Measurements from ENCODE around the gene CDH4. TPM values are rescaled to one million over a fixed set of nuclear protein-coding genes. Genes with fewer than 3 reads are reported as not detected.

The CDH4 gene
- polyA plus RNA-seq, 1 donor (not counting 4 experiments of a cell fraction or from before 2014, with no cell fraction given), result 2.2 TPM

- no peaks in the 10 kb centered on the region for H3K9me3 ChIP-seq (ENCODE audit: control insufficient read depth, low read depth, low read length)
- no peaks in the 10 kb centered on the region for H3K9me1 ChIP-seq (ENCODE audit: control insufficient read depth, extremely low read depth, insufficient read depth, low read length)
- no peak for TF ChIP-seq EZH2 (IDR thresholded peaks at IDR 0.05; ENCODE audit: low read length)
- TF ChIP-seq CTCF (optimal IDR thresholded peaks at IDR 0.05 in 1 of 3, IDR thresholded peaks at IDR 0.05 in 1 of 3, conservative IDR thresholded peaks at IDR 0.05 in 1 of 3; ENCODE audit: extremely low read depth in 1 of 3, insufficient read depth in 2 of 3, low read length in 3 of 3), result no peak
- no peak for FAIRE-seq
- DNase-seq (ENCODE audit: low read depth, low spot score), result no peak
- H4K20me1 ChIP-seq (ENCODE audit: control insufficient read depth, extremely low read depth, insufficient read depth, low read length), result peaks cover 19% of the 10 kb centered on the region
- H3K79me2 ChIP-seq (ENCODE audit: control insufficient read depth, insufficient read depth, low read length), result peaks cover 7% of the 10 kb centered on the region
- H3K27ac ChIP-seq (ENCODE audit: control insufficient read depth, insufficient read depth, low read length), result no peak overlapping the region
- no peak overlapping the region for H3K4me2 ChIP-seq (ENCODE audit: control insufficient read depth, extremely low read depth, insufficient read depth, low read depth, low read length)
- no peaks in the 10 kb centered on the region for H3K4me1 ChIP-seq (ENCODE audit: control insufficient read depth, extremely low read depth, insufficient read depth, low read length)
- no peaks in the 10 kb centered on the region for H3K36me3 ChIP-seq (ENCODE audit: control insufficient read depth in 2 of 2, extremely low read depth in 1 of 2, insufficient read depth in 2 of 2, low read length in 2 of 2)
- dilution Hi-C loops (cut with MboI; ENCODE audit: extremely low pct_ligation_motif_present, low sequenced_read_pairs), result no loop called here
- no peak overlapping the region for H3K4me3 ChIP-seq (ENCODE audit: control insufficient read depth in 2 of 3, extremely low read depth in 1 of 3, insufficient read depth in 2 of 3, low read depth in 1 of 3, low read length in 3 of 3)
- H3K27me3 ChIP-seq (ENCODE audit: control insufficient read depth, extremely low read depth, insufficient read depth, low read length), result no peaks in the 10 kb centered on the region
- H2AFZ ChIP-seq (ENCODE audit: control insufficient read depth, low read length), result no peak overlapping the region
- H3K9ac ChIP-seq (ENCODE audit: control insufficient read depth, extremely low read depth, insufficient read depth, low read length), result no peak overlapping the region
Measured at GRCh38 chr20:61459705-61460104, 207.6 kb downstream of the CDH4 start.

- Histone ChIP-seq H3K4me3 (ENCODE audit: control insufficient read depth in 2 of 3, extremely low read depth in 1 of 3, insufficient read depth in 2 of 3, low read depth in 1 of 3, low read length in 3 of 3) (no peak overlapping the region), H3K27me3 (ENCODE audit: control insufficient read depth, extremely low read depth, insufficient read depth, low read length) (no peaks in the 10 kb centered on the region), H4K20me1 (ENCODE audit: control insufficient read depth, extremely low read depth, insufficient read depth, low read length) (peaks cover 19% of the 10 kb centered on the region), H3K27ac (ENCODE audit: control insufficient read depth, insufficient read depth, low read length) (no peak overlapping the region), H3K79me2 (ENCODE audit: control insufficient read depth, insufficient read depth, low read length) (peaks cover 7% of the 10 kb centered on the region), H3K4me2 (ENCODE audit: control insufficient read depth, extremely low read depth, insufficient read depth, low read depth, low read length) (no peak overlapping the region), H3K9me1 (ENCODE audit: control insufficient read depth, extremely low read depth, insufficient read depth, low read length) (no peaks in the 10 kb centered on the region), H2AFZ (ENCODE audit: control insufficient read depth, low read length) (no peak overlapping the region), H3K36me3 (ENCODE audit: control insufficient read depth in 2 of 2, extremely low read depth in 1 of 2, insufficient read depth in 2 of 2, low read length in 2 of 2) (no peaks in the 10 kb centered on the region), H3K4me1 (ENCODE audit: control insufficient read depth, extremely low read depth, insufficient read depth, low read length) (no peaks in the 10 kb centered on the region), H3K9me3 (ENCODE audit: control insufficient read depth, low read depth, low read length) (no peaks in the 10 kb centered on the region), H3K9ac (ENCODE audit: control insufficient read depth, extremely low read depth, insufficient read depth, low read length) (no peak overlapping the region)
- DNase-seq (ENCODE audit: low read depth, low spot score) (no peak), FAIRE-seq (no peak)
- no peak for TF ChIP-seq EZH2 (IDR thresholded peaks at IDR 0.05; ENCODE audit: low read length)
- no peak for TF ChIP-seq CTCF (optimal IDR thresholded peaks at IDR 0.05 in 1 of 3, IDR thresholded peaks at IDR 0.05 in 1 of 3, conservative IDR thresholded peaks at IDR 0.05 in 1 of 3; ENCODE audit: extremely low read depth in 1 of 3, insufficient read depth in 2 of 3, low read length in 3 of 3)
- dilution Hi-C loops (cut with MboI; ENCODE audit: extremely low pct_ligation_motif_present, low sequenced_read_pairs), result no loop called here
Measured at GRCh38 chr20:61460261-61461052, 208.4 kb downstream of the CDH4 start.

Measured in keratinocyte (primary cell).